BLaER1 treated with 17β-estradiol and CSF1 and Interleukin-3, amounts not matched to agents 10 nM and 100 nM (cell line): ENCODE results near the gene TEX26.

Source experiments
- H3K27ac ChIP-seq, 11 experiments: shearing (Covaris generic); formaldehyde crosslinking; 2 replicates each; pipeline ENCODE4 v1.8.1; 2022
- H3K27me3 ChIP-seq, 11 experiments: shearing (Covaris generic); formaldehyde crosslinking; 2 replicates each; pipeline ENCODE4 v1.8.1; 2022
- H3K36me3 ChIP-seq, 11 experiments: shearing (Covaris generic); formaldehyde crosslinking; 2 replicates each; pipeline ENCODE4 v1.8.1; 2022
- H3K4me1 ChIP-seq, 10 experiments: shearing (Covaris generic); formaldehyde crosslinking; 2 replicates each; pipeline ENCODE4 v1.8.1; 2022
- H3K4me2 ChIP-seq, 11 experiments: shearing (Covaris generic); formaldehyde crosslinking; 2 replicates each; pipeline ENCODE4 v1.8.1; 2022
- H3K4me3 ChIP-seq, 10 experiments: shearing (Covaris generic); formaldehyde crosslinking; 2 replicates each; pipeline ENCODE4 v1.8.1; 2022
- H3K9ac ChIP-seq, 11 experiments: shearing (Covaris generic); formaldehyde crosslinking; 2 replicates each; pipeline ENCODE4 v1.8.1; 2022
- H3K9me3 ChIP-seq, 11 experiments: shearing (Covaris generic); formaldehyde crosslinking; replicated peaks in 1 of 11; 2 replicates each; pipeline ENCODE4 v1.8.1; 2022
- H4K20me1 ChIP-seq, 11 experiments: shearing (Covaris generic); formaldehyde crosslinking; 2 replicates each; pipeline ENCODE4 v1.8.1; 2022
- Cebpa-rat ChIP-seq, 11 experiments: shearing (Covaris generic); IDR thresholded peaks; 2 replicates each; pipeline ENCODE4 v1.8.1; 2022

Gene TEX26

DNA sequence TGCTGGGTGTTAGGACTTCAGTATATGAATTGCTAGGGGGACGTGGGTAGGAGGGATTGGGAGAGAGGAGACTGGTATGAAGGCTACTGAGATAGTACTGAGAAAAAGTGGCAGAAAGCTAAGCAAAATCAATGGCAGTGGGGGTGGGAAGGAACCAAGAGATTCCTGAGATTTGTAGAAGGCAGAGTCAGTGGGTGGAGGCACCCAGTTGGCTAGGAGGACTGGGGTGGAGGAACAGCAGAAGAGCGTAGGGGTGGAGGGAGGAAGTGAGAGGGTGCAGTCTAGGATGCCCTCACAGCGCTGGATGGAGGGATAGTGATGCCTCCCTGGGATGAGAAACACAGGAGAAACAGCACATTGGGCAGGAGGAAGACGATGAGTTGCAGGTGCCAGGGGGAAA, 32.0 kb upstream of the TEX26 start:
- TF ChIP-seq Cebpa-rat (IDR thresholded peaks at IDR 0.05), result no peak
- Histone ChIP-seq H3K4me1 (peaks cover 21 to 29% (median 28%) of the 10 kb centered on the region in 10 experiments), H3K9me3 (peaks cover 0 to 11% (median 2%) of the 10 kb centered on the region in 11 experiments; a peak in 12 of 22 replicates), H3K27ac (no peak overlapping the region; a peak in 1 of 22 replicates), H3K36me3 (no peaks in the 10 kb centered on the region), H4K20me1 (no peaks in the 10 kb centered on the region), H3K9ac (no peak overlapping the region), H3K4me3 (no peak overlapping the region), H3K4me2 (peak overlapping the region; percentile 14 to 77 (median 67); a peak in 17 of 22 replicates), H3K27me3 (no peaks in the 10 kb centered on the region)

DNA sequence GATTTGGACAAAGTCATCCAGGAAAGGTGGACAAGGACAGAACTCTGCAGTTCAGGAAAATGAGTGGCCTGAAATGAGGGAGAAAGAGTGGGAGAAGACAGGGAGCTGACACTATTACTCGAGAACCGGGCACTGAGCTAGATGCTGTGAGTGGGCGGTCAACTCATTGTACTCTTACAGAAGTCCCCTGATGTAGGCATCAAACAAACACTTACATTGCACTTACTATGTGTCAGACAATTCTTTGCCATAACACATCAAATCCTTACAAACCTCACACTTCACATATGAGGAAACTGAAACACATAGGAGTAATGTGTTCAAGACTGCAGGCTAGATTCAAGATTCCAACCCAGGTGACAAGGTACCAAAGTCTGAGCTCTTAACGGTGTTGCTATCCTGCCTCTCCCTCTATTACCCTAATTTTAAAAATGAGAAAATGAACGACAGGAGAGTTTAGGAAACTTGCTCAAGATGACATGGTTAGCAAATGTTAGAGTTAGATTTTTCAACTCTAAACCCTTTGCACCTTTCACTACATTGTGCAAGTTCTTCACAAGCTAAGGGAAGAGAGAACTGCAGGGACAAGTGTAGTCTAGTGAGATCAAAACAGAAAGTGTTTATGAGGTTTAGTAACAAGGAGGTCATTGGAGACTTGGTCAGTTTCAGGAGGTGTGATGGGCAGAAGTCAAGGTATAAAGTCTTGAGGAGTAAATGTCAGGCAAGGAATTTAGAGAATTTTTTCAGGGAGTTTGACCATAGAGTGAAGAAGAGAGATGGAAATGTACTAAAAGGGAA, 31.3 kb upstream of the TEX26 start:
- H3K9me3 ChIP-seq, result peaks cover 6 to 18% (median 9%) of the 10 kb centered on the region in 11 experiments
- H3K27me3 ChIP-seq, result no peaks in the 10 kb centered on the region

DNA sequence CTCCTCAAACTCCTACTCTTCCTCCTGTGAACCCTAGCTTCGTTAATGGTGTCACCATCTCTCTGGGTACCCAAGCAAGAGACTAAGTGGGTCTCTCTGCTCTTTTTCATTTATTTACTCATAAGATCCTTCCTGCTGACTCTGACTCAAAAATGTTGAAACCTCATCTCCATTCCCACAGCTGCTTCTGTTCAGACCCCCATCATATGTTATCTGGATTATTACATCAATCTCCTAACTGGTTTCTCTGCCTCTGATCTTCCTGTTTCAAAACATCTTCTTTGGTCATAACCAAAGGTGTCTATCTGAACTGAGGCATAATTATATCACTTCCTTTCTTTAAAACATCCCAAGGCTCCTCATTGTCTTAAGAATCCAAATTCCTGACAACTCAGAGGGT, 28.4 kb upstream of the TEX26 start:
- Histone ChIP-seq H3K27me3 (no peaks in the 10 kb centered on the region), H3K4me1 (peaks cover 20 to 40% (median 36%) of the 10 kb centered on the region in 10 experiments), H3K9ac (no peak overlapping the region), H4K20me1 (no peaks in the 10 kb centered on the region), H3K27ac (no peak overlapping the region), H3K36me3 (no peaks in the 10 kb centered on the region; a peak in 1 of 22 replicates), H3K9me3 (peaks cover 12 to 27% (median 16%) of the 10 kb centered on the region in 11 experiments), H3K4me3 (no peak overlapping the region), H3K4me2 (no peak overlapping the region)
- no peak for TF ChIP-seq Cebpa-rat (IDR thresholded peaks at IDR 0.05)

More for the DNA sequence above, 31.3 kb upstream of the TEX26 start:
- Histone ChIP-seq H3K27ac (no peak overlapping the region; a peak in 1 of 22 replicates), H3K4me2 (peak overlapping the region in 9 of 11 experiments; percentile 8 to 76 (median 67); a peak in 11 of 22 replicates), H4K20me1 (no peaks in the 10 kb centered on the region), H3K4me1 (peaks cover 21 to 29% (median 28%) of the 10 kb centered on the region in 10 experiments), H3K9ac (no peak overlapping the region), H3K4me3 (no peak overlapping the region), H3K36me3 (no peaks in the 10 kb centered on the region; a peak in 1 of 22 replicates)
- TF ChIP-seq Cebpa-rat (IDR thresholded peaks at IDR 0.05), result no peak

DNA sequence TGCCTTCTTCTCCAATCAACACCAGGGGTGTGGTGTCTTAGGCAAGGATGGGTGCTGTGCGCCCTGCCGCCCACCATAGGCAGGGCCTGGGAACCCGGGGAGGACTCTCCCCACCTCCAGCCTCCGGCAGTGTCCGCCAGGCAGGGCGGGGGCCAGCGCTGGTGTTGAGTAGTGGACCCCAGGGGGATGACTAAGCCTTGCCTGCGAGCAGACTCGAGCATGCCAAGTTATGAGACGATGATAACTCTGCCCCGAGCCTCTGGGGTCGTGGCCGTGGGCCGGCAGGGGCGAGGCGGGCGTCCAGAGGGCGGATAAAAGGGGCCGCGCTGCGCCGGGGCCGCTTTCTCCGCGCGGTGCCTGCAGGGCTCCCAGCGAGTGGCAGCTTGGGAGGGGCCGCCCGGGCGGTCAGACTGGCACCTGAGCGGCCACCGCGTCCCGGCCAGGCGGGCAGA, 26.5 kb upstream of the TEX26 start, which contains the start of gene MEDAG:
MEDAG (plus strand) TSS at position 340 of the 452 bp plus-strand sequence. CDS start 245 bp downstream, outside the sequence.
- Histone ChIP-seq H3K4me1 (peaks cover 8 to 24% (median 20%) of the 10 kb centered on the region in 10 experiments), H3K36me3 (no peaks in the 10 kb centered on the region; a peak in 1 of 22 replicates), H3K27ac (no peak within 1 kb of the TSS), H3K9ac (no peak within 1 kb of the TSS), H3K4me2 (peak within 1 kb of the TSS in 3 of 11 experiments; percentile 31 to 60 (median 32); a peak in 2 of 22 replicates), H3K4me3 (no peak within 1 kb of the TSS), H3K9me3 (peaks cover 12 to 27% (median 16%) of the 10 kb centered on the region in 11 experiments), H4K20me1 (no peaks in the 10 kb centered on the region), H3K27me3 (no peaks in the 10 kb centered on the region)
- no peak for TF ChIP-seq Cebpa-rat (IDR thresholded peaks at IDR 0.05)

DNA sequence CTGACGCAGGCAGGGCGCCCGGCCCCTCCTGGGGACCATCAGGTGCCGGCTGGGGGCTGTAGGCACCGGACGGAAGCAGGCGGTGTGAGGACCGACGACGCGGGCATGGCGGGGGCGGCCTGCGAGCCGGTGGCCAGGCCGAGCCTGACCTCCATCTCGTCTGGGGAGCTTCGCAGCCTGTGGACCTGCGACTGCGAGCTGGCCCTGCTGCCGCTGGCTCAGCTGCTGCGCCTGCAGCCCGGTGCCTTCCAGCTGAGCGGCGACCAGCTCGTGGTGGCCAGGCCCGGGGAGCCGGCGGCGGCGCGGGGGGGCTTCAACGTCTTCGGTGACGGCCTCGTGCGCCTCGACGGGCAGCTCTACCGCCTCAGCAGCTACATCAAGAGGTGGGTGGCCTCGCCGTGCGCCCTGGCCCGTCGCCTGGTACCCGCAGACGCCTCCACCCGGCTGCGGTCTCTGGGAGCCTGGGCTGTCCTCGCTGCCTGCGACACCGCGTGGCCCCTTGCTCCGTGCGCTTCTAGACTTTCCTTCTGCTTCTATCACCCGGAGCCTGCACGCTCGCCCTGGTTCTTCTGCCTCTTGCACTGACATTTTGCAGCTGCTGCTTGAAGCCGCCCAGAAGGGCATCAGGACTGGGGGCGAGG, 25.9 kb upstream of the TEX26 start:
- no peak for TF ChIP-seq Cebpa-rat (IDR thresholded peaks at IDR 0.05)
- H3K27ac ChIP-seq, result no peak overlapping the region
- H3K27me3 ChIP-seq, result no peaks in the 10 kb centered on the region
- H4K20me1 ChIP-seq, result no peaks in the 10 kb centered on the region
- peaks cover 8 to 23% (median 20%) of the 10 kb centered on the region in 10 experiments for H3K4me1 ChIP-seq
- H3K36me3 ChIP-seq, result no peaks in the 10 kb centered on the region; a peak in 1 of 22 replicates
- peak overlapping the region in 1 of 11 experiments; percentile 31; a peak in 1 of 22 replicates for H3K4me2 ChIP-seq
- no peak overlapping the region for H3K4me3 ChIP-seq
- no peak overlapping the region for H3K9ac ChIP-seq
- H3K9me3 ChIP-seq, result peaks cover 12 to 27% (median 16%) of the 10 kb centered on the region in 11 experiments

DNA sequence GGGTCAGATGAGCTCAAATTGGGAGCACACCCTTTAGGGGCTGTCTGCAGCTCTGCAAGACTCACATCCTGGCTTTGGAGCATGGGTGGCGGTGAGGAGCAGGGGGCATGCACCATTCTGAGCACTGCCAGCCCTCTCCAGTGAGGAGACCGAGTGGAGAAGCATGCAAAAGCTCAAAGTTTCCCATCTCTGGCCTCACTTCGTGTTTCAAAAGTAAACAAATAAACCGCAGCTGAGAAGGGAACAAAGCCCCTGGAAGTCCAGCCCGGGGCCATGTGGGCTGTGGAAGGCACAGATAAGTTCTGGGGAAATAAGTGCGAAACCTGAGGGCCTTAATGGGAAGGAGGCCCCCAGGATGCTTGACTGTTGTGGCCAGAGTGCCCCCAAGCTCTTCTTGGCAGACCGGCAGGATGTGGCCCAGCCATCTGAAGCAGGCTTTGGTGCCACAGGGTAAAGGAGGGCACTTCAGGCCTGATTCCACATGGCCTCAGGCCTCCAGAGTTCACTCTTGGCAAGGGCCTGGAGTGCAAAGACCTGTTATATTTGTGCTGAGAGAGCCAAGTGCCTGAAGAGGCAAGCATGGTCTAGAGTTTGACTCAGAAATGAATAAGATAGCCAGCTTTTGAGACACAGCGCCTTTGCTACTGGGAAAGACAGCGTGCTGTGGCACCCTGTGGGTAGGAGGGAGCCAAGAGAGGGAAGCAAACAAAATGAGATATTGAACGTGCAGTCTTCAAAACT, 25.2 kb upstream of the TEX26 start:
- no peak overlapping the region for H3K4me3 ChIP-seq
- H3K27me3 ChIP-seq, result no peaks in the 10 kb centered on the region
- no peaks in the 10 kb centered on the region; a peak in 1 of 22 replicates for H3K36me3 ChIP-seq
- peak overlapping the region in 7 of 11 experiments; percentile 6 to 64 (median 36); a peak in 5 of 22 replicates for H3K4me2 ChIP-seq
- H3K27ac ChIP-seq, result peak overlapping the region in 3 of 11 experiments; percentile 4 to 27 (median 15); a peak in 3 of 22 replicates
- peaks cover 8 to 23% (median 20%) of the 10 kb centered on the region in 10 experiments for H3K4me1 ChIP-seq
- TF ChIP-seq Cebpa-rat (IDR thresholded peaks at IDR 0.05), result no peak
- no peak overlapping the region for H3K9ac ChIP-seq
- H3K9me3 ChIP-seq, result peaks cover 12 to 27% (median 16%) of the 10 kb centered on the region in 11 experiments
- H4K20me1 ChIP-seq, result no peaks in the 10 kb centered on the region

DNA sequence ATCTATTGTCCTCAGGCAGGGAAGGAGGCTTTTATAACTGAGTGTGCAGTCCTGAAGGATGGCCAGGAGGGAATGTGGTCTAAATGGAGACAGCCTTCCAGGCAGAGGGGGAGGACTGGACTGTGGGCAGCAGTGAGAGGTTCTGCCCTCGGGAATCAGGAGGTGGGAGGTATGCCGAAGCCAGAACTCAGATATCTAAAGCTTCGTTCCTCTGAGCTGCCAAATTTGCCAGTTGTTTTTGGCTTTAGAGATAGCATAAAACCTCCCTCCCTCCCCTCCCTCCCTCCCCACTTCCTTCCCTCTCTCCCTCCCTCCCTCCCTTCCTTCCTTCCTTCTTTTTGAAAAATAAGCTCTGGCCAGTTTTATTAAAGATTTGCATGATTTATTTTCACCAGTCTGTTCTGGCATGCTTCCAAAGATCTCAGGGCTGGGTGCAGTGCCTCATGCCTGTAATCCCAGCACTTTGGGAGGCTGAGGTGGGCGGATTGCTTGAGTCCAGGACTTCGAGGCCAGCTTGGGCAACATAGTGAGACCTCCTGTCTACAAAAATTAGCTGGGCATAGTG, 24.0 kb upstream of the TEX26 start:
- Histone ChIP-seq H3K4me2 (peak overlapping the region in 10 of 11 experiments; percentile 40 to 64 (median 57); a peak in 19 of 22 replicates), H3K27ac (peak overlapping the region in 2 of 11 experiments; percentile 52 to 58; a peak in 3 of 22 replicates)

DNA sequence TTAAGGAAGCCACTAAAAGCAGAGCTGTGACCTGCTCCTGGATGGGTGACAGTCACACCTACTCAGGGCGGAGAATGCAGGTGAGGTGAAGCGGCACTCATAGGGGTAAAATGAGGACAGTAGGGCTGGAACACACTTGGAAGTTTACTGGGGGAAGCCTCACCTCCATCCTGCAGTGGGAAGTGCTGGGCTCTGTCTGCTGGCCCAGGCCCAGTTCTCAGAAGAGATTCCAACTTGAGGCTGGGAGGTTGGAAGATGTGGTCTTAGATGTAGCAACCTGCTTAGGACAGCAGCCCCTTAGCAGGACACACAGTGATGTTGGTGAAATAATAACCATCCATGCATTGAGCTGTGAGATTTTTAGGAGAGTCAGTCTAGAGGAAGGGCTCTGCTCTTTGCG, 21.8 kb upstream of the TEX26 start:
- no peak overlapping the region for H3K4me2 ChIP-seq
- no peak overlapping the region for H3K27ac ChIP-seq
- no peak for TF ChIP-seq Cebpa-rat (IDR thresholded peaks at IDR 0.05)
- no peak overlapping the region for H3K9ac ChIP-seq
- no peak overlapping the region for H3K4me3 ChIP-seq
- peaks cover 8 to 23% (median 20%) of the 10 kb centered on the region in 10 experiments for H3K4me1 ChIP-seq
- no peaks in the 10 kb centered on the region; a peak in 1 of 22 replicates for H3K36me3 ChIP-seq
- H3K27me3 ChIP-seq, result no peaks in the 10 kb centered on the region
- H3K9me3 ChIP-seq, result peaks cover 10 to 15% (median 13%) of the 10 kb centered on the region in 11 experiments
- no peaks in the 10 kb centered on the region for H4K20me1 ChIP-seq

More for the DNA sequence above, 24.0 kb upstream of the TEX26 start:
- no peak for TF ChIP-seq Cebpa-rat (IDR thresholded peaks at IDR 0.05)
- peaks cover 12 to 27% (median 16%) of the 10 kb centered on the region in 11 experiments for H3K9me3 ChIP-seq
- H3K36me3 ChIP-seq, result no peaks in the 10 kb centered on the region; a peak in 1 of 22 replicates
- peaks cover 8 to 23% (median 20%) of the 10 kb centered on the region in 10 experiments for H3K4me1 ChIP-seq
- no peaks in the 10 kb centered on the region for H3K27me3 ChIP-seq
- no peak overlapping the region for H3K4me3 ChIP-seq
- H4K20me1 ChIP-seq, result no peaks in the 10 kb centered on the region
- no peak overlapping the region for H3K9ac ChIP-seq
